B cell (primary cell): ENCODE data around the gene TNFAIP8L1. TPM values are rescaled to one million over a fixed set of nuclear protein-coding genes. Genes with fewer than 3 reads are reported as not detected.

Source experiments
- ATAC-seq: fragments of 200-7000 bp; cut with Tn5 transposase; one replicate; pipeline ENCODE4 v1.10.0; 2021; ENCODE audit warnings: low read depth, mild to moderate bottlenecking, moderate number of reproducible peaks, moderate library complexity
- CTCF ChIA-PET: fragments of 350-600 bp; sonication (Branson Sonifier 250); formaldehyde crosslinking; loops from one replicate; lab custom pipeline; 2021; ENCODE audit warnings: antibody characterized with exemption, inconsistent platforms; lab: Charles Lee
- POLR2A ChIA-PET: fragments of 350-600 bp; sonication (Branson Sonifier 250); formaldehyde crosslinking; loops from one replicate; lab custom pipeline; 2021; ENCODE audit warnings: antibody characterized with exemption; lab: Charles Lee
- DNase-seq: peaks from one replicate; pipeline ENCODE4 v3.0.0; 2013
- H2AFZ ChIP-seq: 2 replicates; pipeline ENCODE4 v1.6.1; 2012; ENCODE audit warnings: mild to moderate bottlenecking, low read depth, low read length; ENCODE audit not compliant: insufficient read depth, poor library complexity, severe bottlenecking
- H3K27ac ChIP-seq, 2 donors: 1 replicate in 1 of 2; 2 replicates in 1 of 2; pipeline ENCODE4 v1.5.1; 2012 to 2013; ENCODE audit warnings: low read length in 2 of 2, mild to moderate bottlenecking in 2 of 2, moderate library complexity in 1 of 2
- H3K27me3 ChIP-seq, 4 experiments: fragments of 200-600 bp in 1 of 4; sonication (generic) in 1 of 4; replicated peaks in 1 of 4; 1 replicate in 2 of 4; 2 replicates in 2 of 4; pipeline versions ENCODE4 v1.6.1 to v1.7.0; 2013 to 2016; ENCODE audit warnings: low read length in 3 of 4, mild to moderate bottlenecking in 2 of 4, mixed read lengths in 1 of 4, moderate library complexity in 1 of 4; ENCODE audit not compliant: insufficient read depth in 4 of 4, control insufficient read depth in 3 of 4; ENCODE audit errors: control extremely low read depth in 1 of 4
- H3K36me3 ChIP-seq, 2 experiments: replicated peaks in 1 of 2; 1 replicate in 1 of 2; 2 replicates in 1 of 2; pipeline versions ENCODE4 v1.6.1 to v1.7.1; 2013; ENCODE audit warnings: low read length in 1 of 2; ENCODE audit not compliant: insufficient read depth in 2 of 2, control insufficient read depth in 1 of 2; ENCODE audit errors: control extremely low read depth in 1 of 2, extremely low read depth in 1 of 2
- H3K4me1 ChIP-seq, 2 donors: fragments of 200-600 bp in 1 of 2; sonication (generic) in 1 of 2; 1 replicate in 1 of 2; 2 replicates in 1 of 2; pipeline versions ENCODE4 v1.5.1 to v1.6.1; 2013 to 2017; ENCODE audit warnings: low read length in 2 of 2; ENCODE audit not compliant: control insufficient read depth in 2 of 2, insufficient read depth in 2 of 2
- H3K4me2 ChIP-seq: replicated peaks from 2 replicates; pipeline ENCODE3; 2012; ENCODE audit warnings: mild to moderate bottlenecking, low read depth, low read length; ENCODE audit not compliant: poor library complexity, severe bottlenecking
- H3K4me3 ChIP-seq, 5 experiments: fragments of 200-600 bp in 1 of 5; sonication (generic) in 1 of 5; 1 replicate in 3 of 5; 2 replicates in 2 of 5; pipeline versions ENCODE4 v1.5.1 to v1.7.0; 2011 to 2016; ENCODE audit warnings: low read length in 4 of 5, mild to moderate bottlenecking in 4 of 5, low read depth in 2 of 5, control low read depth in 1 of 5, moderate library complexity in 1 of 5; ENCODE audit not compliant: insufficient read depth in 1 of 5; ENCODE audit errors: control extremely low read depth in 1 of 5, extremely low read depth in 1 of 5
- H3K79me2 ChIP-seq: fragments of 200-600 bp; sonication (generic); one replicate; pipeline ENCODE4 v1.6.0; 2016; ENCODE audit warnings: low read length; ENCODE audit not compliant: control insufficient read depth, insufficient read depth
- H3K9ac ChIP-seq: fragments of 200-600 bp; sonication (generic); 2 replicates; pipeline ENCODE4 v1.6.1; 2017; ENCODE audit warnings: mild to moderate bottlenecking, low read length, moderate library complexity
- H3K9me3 ChIP-seq, 3 donors: one replicate each; pipeline versions ENCODE4 v1.6.1 to v1.7.1; 2013; ENCODE audit warnings: low read length in 2 of 3; ENCODE audit not compliant: control insufficient read depth in 2 of 3, insufficient read depth in 1 of 3; ENCODE audit errors: control extremely low read depth in 1 of 3
- H4K20me1 ChIP-seq: 2 replicates; pipeline ENCODE4 v1.6.0; 2012; ENCODE audit warnings: mild to moderate bottlenecking, low read length; ENCODE audit not compliant: insufficient read depth, control insufficient read depth, poor library complexity, severe bottlenecking
- H3K27ac Mint-ChIP-seq: one replicate; pipeline ENCODE4 v1.8.0; 2021; ENCODE audit warnings: mixed read lengths
- H3K27me3 Mint-ChIP-seq: one replicate; pipeline ENCODE4 v1.8.0; 2021; ENCODE audit warnings: mixed read lengths
- H3K4me1 Mint-ChIP-seq: one replicate; pipeline ENCODE4 v1.8.0; 2021; ENCODE audit warnings: mixed read lengths
- H3K4me3 Mint-ChIP-seq: one replicate; pipeline ENCODE4 v1.8.0; 2021; ENCODE audit warnings: mixed read lengths
- H3K9me3 Mint-ChIP-seq: one replicate; pipeline ENCODE4 v1.8.0; 2022; ENCODE audit warnings: mixed read lengths; ENCODE audit not compliant: insufficient read depth
- CTCF ChIP-seq: fragments of 200-600 bp; IDR thresholded peaks from one replicate; pipeline ENCODE4 v1.8.0; 2022; ENCODE audit warnings: antibody characterized with exemption, mild to moderate bottlenecking
- EZH2 ChIP-seq: IDR thresholded peaks from 2 replicates; pipeline ENCODE4 v1.6.1; 2012; ENCODE audit warnings: borderline replicate concordance, low read depth, mild to moderate bottlenecking, moderate library complexity, low read length; ENCODE audit not compliant: insufficient read depth, poor library complexity, severe bottlenecking
- WGBS: methylation state at CpG from one replicate; pipeline ENCODE4 v1.1.5; 2013; ENCODE audit warnings: missing lambda C conversion rate; ENCODE audit not compliant: insufficient coverage; 5-methylcytosine and 5-hydroxymethylcytosine counted together
- intact Hi-C: fragments of 100-400 bp; cut with micrococcal nuclease; formaldehyde crosslinking; loops from one replicate; pipeline ENCODE4 v1.10.0; 2022
- polyA plus RNA-seq: library from polyadenylated mRNA; depleted of rRNA; stranded (reverse); fragments of >200 nt; gene quantifications from 2 replicates; pipeline ENCODE4 v1.2.3, GENCODE V29; 2012
- total RNA-seq, 2 donors: library from RNA; stranded (reverse); fragments of 120-200 nt in 1 of 2; gene quantifications; 1 replicate in 1 of 2; 2 replicates in 1 of 2; pipeline versions ENCODE4 v1.2.3 to v1.2.4, GENCODE V29; 2013 to 2022

TNFAIP8L1 gene
- total and polyA plus RNA-seq, 2 donors (not counting 1 experiment from before 2014, with no cell fraction given): 9.1 to 20.9 TPM

GRCh38 chr19:4704317-4704673, 65.0 kb downstream of the TNFAIP8L1 start:
- DNase-seq (no peak), ATAC-seq (no peak)
- ChIA-PET CTCF (no interaction called here), POLR2A (no interaction called here)
- no peak overlapping the region for H3K9ac ChIP-seq
- Mint-ChIP-seq H3K27ac (no peak overlapping the region), H3K27me3 (no peaks in the 10 kb centered on the region), H3K4me3 (no peak overlapping the region), H3K4me1 (no peaks in the 10 kb centered on the region), H3K9me3 (no peaks in the 10 kb centered on the region)
- no peaks in the 10 kb centered on the region for H3K27me3 ChIP-seq
- H3K4me2 ChIP-seq: no peak overlapping the region
- TF ChIP-seq CTCF (no peak), EZH2 (no peak)
- no peaks in the 10 kb centered on the region for H3K4me1 ChIP-seq
- 95% methylated on average over 9 of the region's 9 CpGs for WGBS
- H2AFZ ChIP-seq: no peak overlapping the region
- peaks cover 14 to 57% of the 10 kb centered on the region in 2 experiments for H3K36me3 ChIP-seq
- intact Hi-C loops: no loop called here
- peaks cover 8% of the 10 kb centered on the region for H4K20me1 ChIP-seq
- H3K9me3 ChIP-seq: no peaks in the 10 kb centered on the region
- no peak overlapping the region for H3K27ac ChIP-seq
- H3K79me2 ChIP-seq: no peaks in the 10 kb centered on the region
- H3K4me3 ChIP-seq: no peak overlapping the region

Other genes with a start within 250 kb of the TNFAIP8L1 start
- 37.2 and 41.9 TPM in 2 replicates for gene SH3GL1, start 239.0 kb upstream of the TNFAIP8L1 start, total RNA-seq
- 42.4 and 45.2 TPM in 2 replicates for gene SH3GL1, start 239.0 kb upstream of the TNFAIP8L1 start, polyA plus RNA-seq
- 17.3 and 19.7 TPM in 2 replicates for gene CHAF1A, start 236.9 kb upstream of the TNFAIP8L1 start, total RNA-seq
- gene CHAF1A, start 236.9 kb upstream of the TNFAIP8L1 start, polyA plus RNA-seq: 15.1 and 15.7 TPM in 2 replicates
- gene UBXN6, start 181.7 kb upstream of the TNFAIP8L1 start, total RNA-seq: 75.8 and 82.0 TPM in 2 replicates
- 76.6 and 77.6 TPM in 2 replicates for gene UBXN6, start 181.7 kb upstream of the TNFAIP8L1 start, polyA plus RNA-seq
- gene HDGFL2, start 167.2 kb upstream of the TNFAIP8L1 start, total RNA-seq: 49.3 and 49.9 TPM in 2 replicates
- gene HDGFL2, start 167.2 kb upstream of the TNFAIP8L1 start, polyA plus RNA-seq: 16.6 and 18.4 TPM in 2 replicates
- gene PLIN4, start 121.0 kb upstream of the TNFAIP8L1 start, total RNA-seq: 0.05 and 0.07 TPM in 2 replicates
- 0.04 TPM in 2 replicates for gene PLIN4, start 121.0 kb upstream of the TNFAIP8L1 start, polyA plus RNA-seq
- 0.15 and 1.00 TPM in 2 replicates for gene PLIN5, start 104.3 kb upstream of the TNFAIP8L1 start, total RNA-seq
- 0.27 and 0.56 TPM in 2 replicates for gene PLIN5, start 104.3 kb upstream of the TNFAIP8L1 start, polyA plus RNA-seq
- 0.27 and 0.32 TPM in 2 replicates for gene LRG1, start 99.5 kb upstream of the TNFAIP8L1 start, total RNA-seq
- gene LRG1, start 99.5 kb upstream of the TNFAIP8L1 start, polyA plus RNA-seq: 0.21 and 0.48 TPM in 2 replicates
- 0.42 and 0.46 TPM in 2 replicates for gene SEMA6B, start 79.8 kb upstream of the TNFAIP8L1 start, total RNA-seq
- 0.88 TPM in 1 of 2 replicates, not detected in the other for gene SEMA6B, start 79.8 kb upstream of the TNFAIP8L1 start, polyA plus RNA-seq
- 18.1 and 21.2 TPM in 2 replicates for gene MYDGF, start 30.8 kb downstream of the TNFAIP8L1 start, total RNA-seq
- 29.9 and 42.3 TPM in 2 replicates for gene MYDGF, start 30.8 kb downstream of the TNFAIP8L1 start, polyA plus RNA-seq
- 109 and 115 TPM in 2 replicates for gene DPP9, start 84.3 kb downstream of the TNFAIP8L1 start, total RNA-seq
- 40.4 and 47.3 TPM in 2 replicates for gene DPP9, start 84.3 kb downstream of the TNFAIP8L1 start, polyA plus RNA-seq
- gene FEM1A, start 152.2 kb downstream of the TNFAIP8L1 start, total RNA-seq: 18.2 and 18.7 TPM in 2 replicates
- 5.1 and 5.8 TPM in 2 replicates for gene FEM1A, start 152.2 kb downstream of the TNFAIP8L1 start, polyA plus RNA-seq
- gene TICAM1, start 192.2 kb downstream of the TNFAIP8L1 start, total RNA-seq: 18.1 and 19.7 TPM in 2 replicates
- 12.7 and 15.1 TPM in 2 replicates for gene TICAM1, start 192.2 kb downstream of the TNFAIP8L1 start, polyA plus RNA-seq
- gene PLIN3, start 228.2 kb downstream of the TNFAIP8L1 start, total RNA-seq: 26.5 and 34.3 TPM in 2 replicates
- 25.4 and 27.6 TPM in 2 replicates for gene PLIN3, start 228.2 kb downstream of the TNFAIP8L1 start, polyA plus RNA-seq